ENCODE results near the gene FOXN3. TPM values are rescaled to one million over a fixed set of nuclear protein-coding genes. Genes with fewer than 3 reads are reported as not detected.

FOXN3 gene
- total RNA-seq, 4 donors from 2014 or later: 129 to 213 (median 163) TPM

GRCh38 chr14:89370381-89370780 is 46.7 kb downstream of the FOXN3 start:
- Histone ChIP-seq H3K4me3 (no peak overlapping the region), H3K4me1 (peaks cover 0 to 45% (median 5%) of the 10 kb centered on the region in 4 donors), H3K27me3 (no peaks in the 10 kb centered on the region), H3K36me3 (no peaks in the 10 kb centered on the region), H3K9me3 (no peaks in the 10 kb centered on the region), H3K27ac (peak overlapping the region in 2 of 4 donors; percentile 73 to 74)
- no peak for DNase-seq
- TF ChIP-seq POLR2A (IDR thresholded peaks at IDR 0.05): no peak
- TF ChIP-seq CTCF (IDR thresholded peaks at IDR 0.05): no peak

GRCh38 chr14:89369656-89370055 is 47.4 kb downstream of the FOXN3 start:
- Histone ChIP-seq H3K36me3 (no peaks in the 10 kb centered on the region), H3K27ac (peak overlapping the region in 2 of 4 donors; percentile 73 to 74), H3K9me3 (no peaks in the 10 kb centered on the region), H3K4me3 (no peak overlapping the region), H3K27me3 (no peaks in the 10 kb centered on the region), H3K4me1 (peaks cover 0 to 52% (median 6%) of the 10 kb centered on the region in 4 donors)
- TF ChIP-seq POLR2A (IDR thresholded peaks at IDR 0.05): no peak
- no peak for TF ChIP-seq CTCF (IDR thresholded peaks at IDR 0.05)
- no peak for DNase-seq

GRCh38 chr14:89368490-89369477 is 48.2 kb downstream of the FOXN3 start:
- Histone ChIP-seq H3K27me3 (no peaks in the 10 kb centered on the region), H3K4me3 (peak overlapping the region in 1 of 4 donors; percentile 9), H3K36me3 (no peaks in the 10 kb centered on the region), H3K4me1 (peaks cover 0 to 56% (median 6%) of the 10 kb centered on the region in 4 donors), H3K27ac (peak overlapping the region in 3 of 4 donors; percentile 13 to 74 (median 73)), H3K9me3 (no peaks in the 10 kb centered on the region)
- peak in 2 of 3 donors; percentile 57 to 69 for DNase-seq
- TF ChIP-seq POLR2A (IDR thresholded peaks at IDR 0.05): no peak
- TF ChIP-seq CTCF (IDR thresholded peaks at IDR 0.05): no peak

- Histone ChIP-seq H3K36me3 (no peaks in the 10 kb centered on the region), H3K27ac (peak overlapping the region; percentile 13 to 74 (median 43)), H3K9me3 (no peaks in the 10 kb centered on the region), H3K4me3 (peak overlapping the region in 2 of 4 donors; percentile 22 to 31), H3K27me3 (no peaks in the 10 kb centered on the region), H3K4me1 (peaks cover 0 to 64% (median 10%) of the 10 kb centered on the region in 4 donors)
- DNase-seq: peak in 1 of 3 donors; percentile 60
- TF ChIP-seq POLR2A (IDR thresholded peaks at IDR 0.05): no peak
- no peak for TF ChIP-seq CTCF (IDR thresholded peaks at IDR 0.05)
Measured at GRCh38 chr14:89367779-89368120, 49.3 kb downstream of the FOXN3 start.

- H3K36me3 ChIP-seq: no peaks in the 10 kb centered on the region
- H3K27ac ChIP-seq: peak overlapping the region; percentile 25 to 74 (median 74)
- no peaks in the 10 kb centered on the region for H3K9me3 ChIP-seq
- H3K4me3 ChIP-seq: peak overlapping the region in 2 of 4 donors; percentile 22 to 31
- TF ChIP-seq CTCF (IDR thresholded peaks at IDR 0.05): no peak
- DNase-seq: no peak
- no peaks in the 10 kb centered on the region for H3K27me3 ChIP-seq
- H3K4me1 ChIP-seq: peaks cover 0 to 64% (median 10%) of the 10 kb centered on the region in 4 donors
Measured at GRCh38 chr14:89366864-89367778, 49.9 kb downstream of the FOXN3 start.
